Adrenal gland (tissue), 12 donors: ENCODE results near the gene MED4. TPM values are rescaled to one million over a fixed set of nuclear protein-coding genes. Genes with fewer than 3 reads are reported as not detected.

Source experiments
- DNase-seq, 7 donors: peaks; one replicate each; pipeline ENCODE4 v3.0.0-alpha.2; 2019 to 2020
- H3K27ac ChIP-seq, 5 donors: fragments of 200-600 bp; sonication (generic) in 4 of 5; 1 replicate in 3 of 5; 2 replicates in 2 of 5; pipeline versions ENCODE4 v1.5.1 to v1.8.0; 2016 to 2020; ENCODE audit warnings: mild to moderate bottlenecking in 1 of 5
- H3K27me3 ChIP-seq: fragments of 200-600 bp; 2 replicates; pipeline ENCODE4 v1.8.0; 2021
- H3K36me3 ChIP-seq, 2 donors: fragments of 200-600 bp; replicated peaks in 1 of 2; 1 replicate in 1 of 2; 2 replicates in 1 of 2; pipeline versions ENCODE4 v1.5.1 to v1.8.0; 2018 to 2022
- H3K4me1 ChIP-seq, 2 donors: fragments of 200-600 bp; replicated peaks in 1 of 2; 1 replicate in 1 of 2; 2 replicates in 1 of 2; pipeline versions ENCODE4 v1.5.1 to v1.8.0; 2018 to 2021
- H3K4me3 ChIP-seq, 4 donors: fragments of 200-600 bp; sonication (generic) in 3 of 4; one replicate each; pipeline ENCODE4 v1.5.1; 2016 to 2018
- H3K9me3 ChIP-seq, 3 donors: fragments of 200-600 bp; sonication (generic) in 1 of 3; replicated peaks in 1 of 3; 1 replicate in 2 of 3; 2 replicates in 1 of 3; pipeline versions ENCODE4 v1.5.1 to v1.8.0; 2016 to 2021
- CTCF ChIP-seq, 6 experiments: fragments of 450-650 bp in 4 of 6; fragments of 200-600 bp in 2 of 6; sonication (generic) in 1 of 6; IDR thresholded peaks; 1 replicate in 5 of 6; 2 replicates in 1 of 6; pipeline versions ENCODE4 v1.5.1 to v1.8.0; 2016 to 2021; ENCODE audit warnings: antibody characterized with exemption in 6 of 6, mild to moderate bottlenecking in 2 of 6, moderate library complexity in 1 of 6
- POLR2A ChIP-seq, 2 donors: fragments of 450-650 bp; IDR thresholded peaks; one replicate each; pipeline ENCODE4 v1.6.1; 2017; ENCODE audit warnings: antibody characterized with exemption in 2 of 2, mild to moderate bottlenecking in 2 of 2, moderate library complexity in 1 of 2
- WGBS, 4 donors: extraction: QIAGEN DNeasy Blood & Tissue Kit in 2 of 4; methylation state at CpG; one replicate each; pipeline versions ENCODE4 v1.1.5 to v1.1.7; 2013 to 2017; 5-methylcytosine and 5-hydroxymethylcytosine counted together
- intact Hi-C, 2 donors: fragments of 100-400 bp; cut with DNase I; formaldehyde crosslinking; loops; one replicate each; pipeline versions ENCODE4 v1.14.1 to v1.15.0; 2022 to 2023
- polyA plus RNA-seq, 3 donors: library from polyadenylated mRNA; stranded (reverse); fragments of 200-250 nt in 2 of 3; fragments of 350-450 nt in 1 of 3; fragmentation: Illumina TruSeq in 1 of 3; extraction: RNeasy Lipid Tissue Mini Kit (QIAGEN cat#74804) in 1 of 3; gene quantifications; one replicate each; pipeline ENCODE4 v1.2.3, GENCODE V29; 2013 to 2014
- total RNA-seq, 9 donors: library from RNA; depleted of rRNA in 4 of 9; stranded (reverse); fragments of >200 nt in 4 of 9; fragments of 120-200 nt in 1 of 9; fragmentation: NEBNext Ultra II Directional in 1 of 9; extraction: Animal tissue kit (Norgen Biotek cat#: 25700) in 1 of 9; gene quantifications; one replicate each; pipeline versions ENCODE4 v1.1.0 to v1.2.4, GENCODE V29; 2013 to 2023
- donor health status: healthy with polysubstance abuse.
- donor health status: Bipolar disorder and iron deficiency.
- donor health status: DM: yes; HTN: yes; CAD: no.
- donor health status: DM: no; HTN: no; CAD: no.
- donor health status: DM: no; HTN: no; CAD: no.
- donor health status: DM: yes; HTN: yes; CAD: no.

The MED4 gene
- total and polyA plus RNA-seq, 12 donors: 12.9 to 93.1 (median 36.7) TPM

GRCh38 chr13:48096670-48097069 lies 1.8 kb upstream of the MED4 start:
- no peak for DNase-seq
- H3K9me3 ChIP-seq: no peaks in the 10 kb centered on the region
- no peak overlapping the region for H3K4me3 ChIP-seq
- peaks cover 11 to 25% of the 10 kb centered on the region in 2 donors for H3K4me1 ChIP-seq
- no peaks in the 10 kb centered on the region for H3K36me3 ChIP-seq
- no peaks in the 10 kb centered on the region for H3K27me3 ChIP-seq
- WGBS, 4 donors: 62 to 74% (median 68%) methylated on average over 3 of the region's 3 CpGs
- intact Hi-C loops: loop anchor here in 1 of 2 donors (10.0 kb wide), 1 partner anchor 62 kb away; the partner anchor contains the start of gene NUDT15
- H3K27ac ChIP-seq: no peak overlapping the region
- TF ChIP-seq CTCF (IDR thresholded peaks at IDR 0.05) (no peak), POLR2A (IDR thresholded peaks at IDR 0.05) (no peak)

GRCh38 chr13:48094404-48094780 lies 512 bp downstream of the MED4 start:
- 0 to 1% (median 0%) methylated on average over 9 to 14 of the region's 14 CpGs for WGBS, 4 donors

GRCh38 chr13:48093588-48093987 lies 1.3 kb downstream of the MED4 start:
- no peak for DNase-seq
- Histone ChIP-seq H3K36me3 (no peaks in the 10 kb centered on the region), H3K27ac (no peak overlapping the region), H3K27me3 (no peaks in the 10 kb centered on the region), H3K4me3 (peak overlapping the region in 1 of 4 donors; percentile 97), H3K9me3 (no peaks in the 10 kb centered on the region), H3K4me1 (peaks cover 11 to 36% of the 10 kb centered on the region in 2 donors)
- WGBS, 4 donors: 70 to 79% (median 76%) methylated on average over 9 of the region's 9 CpGs
- TF ChIP-seq CTCF (IDR thresholded peaks at IDR 0.05): no peak
- intact Hi-C loops: loop anchor here in 1 of 2 donors (10.0 kb wide), 1 partner anchor 59 kb away; the partner anchor contains the start of gene NUDT15

More at GRCh38 chr13:48094404-48094780, 512 bp downstream of the MED4 start:
- H3K4me1 ChIP-seq: peaks cover 11 to 36% of the 10 kb centered on the region in 2 donors
- peak overlapping the region in 4 of 5 donors; percentile 60 to 92 (median 84) for H3K27ac ChIP-seq
- no peaks in the 10 kb centered on the region for H3K27me3 ChIP-seq
- peak in 3 of 7 donors; percentile 4 to 22 (median 20) for DNase-seq
- peak overlapping the region; percentile 52 to 97 (median 88) for H3K4me3 ChIP-seq
- no peaks in the 10 kb centered on the region for H3K9me3 ChIP-seq
- TF ChIP-seq POLR2A (IDR thresholded peaks at IDR 0.05) (no peak), CTCF (IDR thresholded peaks at IDR 0.05) (no peak)
- intact Hi-C loops: loop anchor here in 1 of 2 donors (10.0 kb wide), 1 partner anchor 60 kb away; the partner anchor contains the start of gene NUDT15
- no peaks in the 10 kb centered on the region for H3K36me3 ChIP-seq

GRCh38 chr13:48086272-48086671 lies 8.6 kb downstream of the MED4 start:
- WGBS, 4 donors: 78 to 92% (median 85%) methylated on average over 2 of the region's 2 CpGs
- intact Hi-C loops: no loop called here

More at GRCh38 chr13:48086272-48086671, 8.6 kb downstream of the MED4 start:
- H3K27me3 ChIP-seq: no peaks in the 10 kb centered on the region
- H3K9me3 ChIP-seq: no peaks in the 10 kb centered on the region
- no peak overlapping the region for H3K4me3 ChIP-seq
- peaks cover 0 to 8% of the 10 kb centered on the region in 2 donors for H3K4me1 ChIP-seq
- no peak for DNase-seq
- H3K27ac ChIP-seq: no peak overlapping the region
- TF ChIP-seq CTCF (IDR thresholded peaks at IDR 0.05) (no peak), POLR2A (IDR thresholded peaks at IDR 0.05) (no peak)
- peaks cover 0 to 26% of the 10 kb centered on the region in 2 donors for H3K36me3 ChIP-seq
